LNCAP (cell line): ENCODE measurements around the gene FLNA.

Experiments
- CTCF ChIP-seq: fragments of 450-650 bp; IDR thresholded peaks from 2 replicates; pipeline ENCODE4 v1.5.1; 2017; ENCODE audit warnings: mild to moderate bottlenecking

FLNA gene

DNA sequence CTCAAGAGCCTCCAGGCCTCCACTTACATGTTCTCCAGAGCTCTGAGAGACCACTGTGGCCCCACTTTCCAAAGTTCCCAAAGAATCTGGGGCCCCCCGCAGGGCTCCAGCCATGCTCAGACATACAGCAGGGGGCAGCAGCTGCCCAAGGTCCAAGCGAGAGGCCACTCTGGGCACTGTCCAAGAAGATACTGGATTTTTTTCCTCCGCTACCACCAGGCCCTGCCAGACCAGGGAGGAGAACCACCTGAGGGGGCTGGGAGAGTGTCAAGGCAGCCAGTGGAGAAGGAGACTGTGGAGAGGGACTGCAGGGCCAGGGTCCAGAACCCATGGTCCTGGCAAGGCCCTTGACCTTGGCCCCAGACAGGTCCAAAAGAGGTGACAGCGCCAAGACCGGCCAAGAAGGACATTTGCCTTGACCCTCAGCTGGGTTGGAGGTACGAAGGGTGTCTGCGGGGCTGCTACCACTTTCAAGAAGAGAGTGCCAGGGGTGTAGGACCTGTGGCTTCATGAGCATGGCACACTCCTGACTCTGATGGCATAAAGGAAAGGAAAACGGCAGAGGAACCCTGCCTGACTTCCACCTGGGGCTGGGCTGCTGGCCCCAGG is 10.0 kb upstream of the FLNA start:
- TF ChIP-seq CTCF = peak; percentile 10; the same call in 1 of the 2 replicates

DNA sequence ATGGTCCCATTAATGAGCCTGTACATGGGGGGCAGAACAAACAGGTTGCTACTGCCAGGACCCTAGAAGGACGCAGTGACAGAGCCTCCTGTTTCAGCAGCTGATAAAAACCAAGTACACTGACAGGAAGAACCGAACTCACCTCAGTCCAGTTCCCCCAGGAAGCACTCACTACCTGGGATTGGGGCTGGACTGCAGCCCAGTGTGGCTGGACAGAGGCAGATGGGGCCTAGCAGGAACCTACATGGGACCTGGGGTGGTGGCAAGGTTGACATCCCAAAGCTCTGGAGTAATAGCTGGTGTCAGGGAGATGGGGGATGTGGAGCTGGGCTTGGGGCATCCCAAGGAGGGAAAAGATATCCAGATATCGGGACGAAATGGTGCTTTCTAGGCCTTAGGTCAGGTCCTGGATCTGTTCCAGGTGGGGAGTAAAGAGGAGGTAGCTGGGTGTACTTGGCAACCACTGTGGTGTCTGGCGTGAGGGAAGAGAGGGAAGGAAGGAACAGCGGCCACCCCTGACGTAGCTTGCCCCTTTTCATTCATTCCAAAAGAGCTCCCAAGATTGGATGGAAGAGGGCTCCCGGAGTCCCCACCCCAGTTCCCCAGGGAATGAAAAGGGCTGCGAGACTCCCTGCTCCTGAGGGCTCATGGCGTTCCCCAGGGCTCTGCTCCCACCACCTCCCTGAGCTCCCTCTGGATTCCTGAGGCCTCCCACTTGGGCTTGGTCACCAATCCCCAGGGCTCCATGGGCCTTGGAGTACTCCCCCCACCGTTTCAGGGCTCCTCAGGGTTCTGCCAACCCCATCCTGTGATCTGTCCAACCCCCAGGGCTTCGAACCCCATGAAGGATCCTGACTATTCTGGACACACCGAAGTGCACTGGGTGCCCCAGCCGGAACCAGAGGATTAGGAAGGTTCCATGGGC is 9.2 kb upstream of the FLNA start:
- no peak for TF ChIP-seq CTCF

DNA sequence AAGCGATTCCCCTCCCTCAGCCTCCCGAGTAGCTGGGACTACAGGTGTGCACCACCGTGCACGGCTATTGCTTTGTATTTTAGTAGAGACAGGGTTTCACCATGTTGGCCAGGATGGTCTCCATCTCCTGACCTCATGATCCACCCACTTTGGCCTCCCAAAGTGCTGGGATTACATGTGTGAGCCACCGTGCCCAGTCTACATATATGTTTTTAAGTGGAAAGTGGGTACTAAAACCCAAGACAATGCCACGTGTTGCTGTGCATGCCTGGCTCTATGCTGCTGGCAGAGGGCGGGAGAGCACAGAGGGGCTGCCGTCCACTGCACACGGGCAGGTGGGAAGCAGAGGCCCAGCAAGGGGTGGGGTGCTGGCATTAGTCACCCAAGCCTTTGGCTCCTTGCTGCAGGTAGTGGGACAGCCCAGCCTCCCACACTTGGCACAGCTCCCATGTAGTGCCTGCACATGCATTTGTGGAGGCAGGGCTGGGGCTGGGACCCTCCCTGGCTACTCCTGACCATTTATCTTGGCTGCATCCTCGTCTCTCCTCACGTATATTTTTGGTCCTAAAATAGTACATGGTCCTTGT is 8.1 kb upstream of the FLNA start:
- TF ChIP-seq CTCF = no peak

DNA sequence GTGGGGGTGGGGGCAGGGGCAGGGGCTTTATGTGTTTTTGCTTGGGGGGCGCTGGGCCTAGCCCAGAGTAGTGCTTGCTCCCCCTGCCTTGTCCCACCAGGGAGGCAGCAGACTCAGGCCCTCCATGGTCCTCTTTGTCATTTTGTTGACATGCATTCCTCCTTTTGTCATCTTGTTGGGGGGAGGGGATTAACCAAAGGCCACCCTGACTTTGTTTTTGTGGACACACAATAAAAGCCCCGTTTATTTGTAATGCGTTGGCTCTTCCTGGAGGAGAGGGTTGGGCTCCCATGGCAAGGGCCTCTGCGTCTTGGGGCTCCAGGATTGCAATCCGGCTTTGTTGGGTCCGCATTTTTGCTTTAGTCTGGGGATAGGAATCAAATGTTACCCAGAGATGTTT is 6.8 kb upstream of the FLNA start:
- TF ChIP-seq CTCF = no peak

DNA sequence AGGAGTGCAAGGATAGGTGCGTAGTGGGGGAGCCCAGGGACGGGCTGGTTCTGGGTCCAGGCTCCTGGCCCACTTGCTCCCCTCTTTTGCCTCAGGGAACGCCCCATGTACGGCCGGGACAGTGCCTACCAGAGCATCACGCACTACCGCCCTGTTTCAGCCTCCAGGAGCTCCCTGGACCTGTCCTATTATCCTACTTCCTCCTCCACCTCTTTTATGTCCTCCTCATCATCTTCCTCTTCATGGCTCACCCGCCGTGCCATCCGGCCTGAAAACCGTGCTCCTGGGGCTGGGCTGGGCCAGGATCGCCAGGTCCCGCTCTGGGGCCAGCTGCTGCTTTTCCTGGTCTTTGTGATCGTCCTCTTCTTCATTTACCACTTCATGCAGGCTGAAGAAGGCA is 6.4 kb upstream of the FLNA start:
- TF ChIP-seq CTCF = no peak

DNA sequence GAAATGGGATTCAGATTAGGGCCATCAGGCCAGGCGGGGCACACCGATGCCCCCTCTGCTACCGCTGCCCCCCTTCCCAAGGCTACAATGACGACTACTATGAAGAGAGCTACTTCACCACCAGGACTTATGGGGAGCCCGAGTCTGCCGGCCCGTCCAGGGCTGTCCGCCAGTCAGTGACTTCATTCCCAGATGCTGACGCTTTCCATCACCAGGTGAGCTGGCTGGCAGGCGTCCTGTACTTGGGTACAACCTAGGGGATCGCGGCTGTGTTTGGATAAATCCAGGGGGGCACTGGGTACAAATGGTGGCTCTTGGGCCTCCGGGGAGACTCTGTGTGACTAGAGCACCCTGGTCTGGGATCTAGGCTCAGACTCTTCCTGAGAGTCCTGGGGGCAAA is 5.7 kb upstream of the FLNA start:
- TF ChIP-seq CTCF = no peak

DNA sequence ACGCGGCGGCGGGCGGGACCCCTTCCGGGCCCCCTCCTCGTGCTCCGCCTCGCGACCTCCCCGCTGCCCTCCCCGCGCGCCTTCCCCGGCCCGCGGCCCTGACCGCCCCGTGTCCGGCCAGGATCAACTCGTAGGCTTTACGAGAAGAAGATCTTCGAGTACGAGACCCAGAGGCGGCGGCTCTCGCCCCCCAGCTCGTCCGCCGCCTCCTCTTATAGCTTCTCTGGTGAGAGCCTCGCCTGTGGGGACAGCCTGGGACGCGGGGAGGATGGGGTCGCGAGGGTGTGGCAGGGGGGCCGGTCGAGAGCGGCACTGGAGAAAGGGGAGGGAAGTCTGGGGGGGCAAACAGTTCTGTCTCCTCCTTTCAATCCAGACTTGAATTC is 5.1 kb upstream of the FLNA start:
- TF ChIP-seq CTCF = no peak
